Mesenchymal stem cell (in vitro differentiated cells and primary cell): ENCODE measurements around the gene CNTNAP2.

Experiments used
- DNase-seq: peaks from one replicate; pipeline ENCODE4 v3.0.0-alpha.2; 2013
- H2AFZ ChIP-seq: one replicate; pipeline ENCODE4 v1.6.1; 2013; ENCODE audit warnings: low read depth, mild to moderate bottlenecking, control low read depth, inconsistent platforms, low read length, moderate library complexity
- H2AK5ac ChIP-seq: 2 replicates; pipeline ENCODE4 v1.6.1; 2013; ENCODE audit warnings: low read length, moderate library complexity, mild to moderate bottlenecking, inconsistent platforms; ENCODE audit not compliant: severe bottlenecking
- H2BK120ac ChIP-seq: one replicate; pipeline ENCODE4 v1.6.1; 2013; ENCODE audit warnings: low read depth, mild to moderate bottlenecking, inconsistent platforms, low read length, moderate library complexity
- H2BK12ac ChIP-seq, 2 experiments: one replicate each; pipeline ENCODE4 v1.6.1; 2013; ENCODE audit warnings: inconsistent platforms in 2 of 2, low read length in 2 of 2, mild to moderate bottlenecking in 2 of 2, moderate library complexity in 2 of 2, control low read depth in 1 of 2
- H2BK15ac ChIP-seq: one replicate; pipeline ENCODE4 v1.6.1; 2013; ENCODE audit warnings: mild to moderate bottlenecking, low read depth, inconsistent platforms; ENCODE audit not compliant: poor library complexity, severe bottlenecking
- H2BK5ac ChIP-seq: 2 replicates; pipeline ENCODE4 v1.6.1; 2013; ENCODE audit warnings: low read depth, mild to moderate bottlenecking, low read length, control low read depth, inconsistent platforms; ENCODE audit not compliant: poor library complexity, severe bottlenecking
- H3K14ac ChIP-seq, 2 experiments: one replicate each; pipeline ENCODE4 v1.6.1; 2013; ENCODE audit warnings: inconsistent platforms in 2 of 2, low read length in 2 of 2, control low read depth in 1 of 2, mild to moderate bottlenecking in 1 of 2, moderate library complexity in 1 of 2
- H3K18ac ChIP-seq, 2 experiments: one replicate each; pipeline ENCODE4 v1.6.1; 2013; ENCODE audit warnings: inconsistent platforms in 2 of 2, low read length in 2 of 2, control low read depth in 1 of 2, low read depth in 1 of 2, mild to moderate bottlenecking in 1 of 2
- H3K23ac ChIP-seq, 2 experiments: one replicate each; pipeline ENCODE4 v1.6.1; 2013; ENCODE audit warnings: inconsistent platforms in 2 of 2, low read length in 2 of 2, mild to moderate bottlenecking in 2 of 2, moderate library complexity in 2 of 2, control low read depth in 1 of 2
- H3K27ac ChIP-seq: 2 replicates; pipeline ENCODE4 v1.5.1; 2013; ENCODE audit warnings: mild to moderate bottlenecking, moderate library complexity, low read length, control low read depth, inconsistent platforms; ENCODE audit not compliant: poor library complexity, severe bottlenecking
- H3K27me3 ChIP-seq, 2 experiments: 2 replicates each; pipeline versions ENCODE4 v1.6.1 to v1.7.0; 2013; ENCODE audit warnings: low read length in 2 of 2, mild to moderate bottlenecking in 2 of 2, moderate library complexity in 2 of 2, control low read depth in 1 of 2, inconsistent platforms in 1 of 2; ENCODE audit not compliant: control insufficient read depth in 1 of 2, insufficient read depth in 1 of 2
- H3K36me3 ChIP-seq, 2 experiments: 2 replicates each; pipeline versions ENCODE4 v1.6.1 to v1.7.0; 2013; ENCODE audit warnings: low read length in 2 of 2, control low read depth in 1 of 2, inconsistent platforms in 1 of 2, low read depth in 1 of 2, mild to moderate bottlenecking in 1 of 2; ENCODE audit not compliant: insufficient read depth in 2 of 2, control insufficient read depth in 1 of 2
- H3K4ac ChIP-seq, 2 experiments: one replicate each; pipeline ENCODE4 v1.6.1; 2013; ENCODE audit warnings: inconsistent platforms in 2 of 2, low read length in 2 of 2, mild to moderate bottlenecking in 2 of 2, moderate library complexity in 2 of 2, control low read depth in 1 of 2, low read depth in 1 of 2
- H3K4me1 ChIP-seq: 2 replicates; pipeline ENCODE4 v1.6.1; 2013; ENCODE audit warnings: low read depth, low read length, control low read depth; ENCODE audit not compliant: control insufficient read depth, insufficient read depth
- H3K4me2 ChIP-seq: 2 replicates; pipeline ENCODE4 v1.6.1; 2013; ENCODE audit warnings: low read length, mild to moderate bottlenecking, inconsistent platforms; ENCODE audit not compliant: poor library complexity, severe bottlenecking
- H3K4me3 ChIP-seq, 2 experiments: 2 replicates each; pipeline versions ENCODE4 v1.5.1 to v1.7.0; 2013; ENCODE audit warnings: low read length in 2 of 2, mild to moderate bottlenecking in 2 of 2, control low read depth in 1 of 2, low read depth in 1 of 2; ENCODE audit not compliant: insufficient read depth in 1 of 2
- H3K79me1 ChIP-seq: replicated peaks from 2 replicates; pipeline ENCODE4 v1.6.1; 2013; ENCODE audit warnings: mild to moderate bottlenecking, control low read depth, low read length, inconsistent platforms; ENCODE audit not compliant: poor library complexity, severe bottlenecking
- H3K9ac ChIP-seq: 2 replicates; pipeline ENCODE4 v1.7.0; 2013; ENCODE audit warnings: mild to moderate bottlenecking, low read length, moderate library complexity
- H3K9me3 ChIP-seq: 2 replicates; pipeline ENCODE4 v1.7.0; 2013; ENCODE audit warnings: mild to moderate bottlenecking, low read length; ENCODE audit not compliant: control insufficient read depth
- H4K8ac ChIP-seq: one replicate; pipeline ENCODE4 v1.6.1; 2013; ENCODE audit warnings: inconsistent platforms, mild to moderate bottlenecking, low read length, moderate library complexity
- H4K91ac ChIP-seq: one replicate; pipeline ENCODE4 v1.6.1; 2013; ENCODE audit warnings: mild to moderate bottlenecking, low read length, inconsistent platforms
- WGBS: methylation state at CpG from one replicate; pipeline ENCODE4 v1.1.7; 2013; ENCODE audit warnings: mixed read lengths; 5-methylcytosine and 5-hydroxymethylcytosine counted together

CNTNAP2 gene

GRCh38 chr7:146645383-146645976 is 528.9 kb downstream of the CNTNAP2 start:
- Histone ChIP-seq H2AFZ (no peak overlapping the region), H3K14ac (no peak overlapping the region), H2BK15ac (no peak overlapping the region), H3K4ac (no peak overlapping the region), H3K23ac (no peak overlapping the region), H2AK5ac (no peak overlapping the region), H3K9ac (no peak overlapping the region), H3K36me3 (no peaks in the 10 kb centered on the region), H4K91ac (no peak overlapping the region), H3K9me3 (peaks cover 25% of the 10 kb centered on the region), H3K4me3 (no peak overlapping the region), H3K79me1 (no peaks in the 10 kb centered on the region), H3K4me1 (no peaks in the 10 kb centered on the region), H4K8ac (no peak overlapping the region), H3K18ac (no peak overlapping the region), H3K27ac (no peak overlapping the region), H2BK12ac (no peak overlapping the region), H3K27me3 (no peaks in the 10 kb centered on the region), H2BK120ac (no peak overlapping the region), H3K4me2 (no peak overlapping the region), H2BK5ac (no peak overlapping the region)
- DNase-seq, result no peak
- 67% methylated on average over 3 of the region's 3 CpGs for WGBS

DNA sequence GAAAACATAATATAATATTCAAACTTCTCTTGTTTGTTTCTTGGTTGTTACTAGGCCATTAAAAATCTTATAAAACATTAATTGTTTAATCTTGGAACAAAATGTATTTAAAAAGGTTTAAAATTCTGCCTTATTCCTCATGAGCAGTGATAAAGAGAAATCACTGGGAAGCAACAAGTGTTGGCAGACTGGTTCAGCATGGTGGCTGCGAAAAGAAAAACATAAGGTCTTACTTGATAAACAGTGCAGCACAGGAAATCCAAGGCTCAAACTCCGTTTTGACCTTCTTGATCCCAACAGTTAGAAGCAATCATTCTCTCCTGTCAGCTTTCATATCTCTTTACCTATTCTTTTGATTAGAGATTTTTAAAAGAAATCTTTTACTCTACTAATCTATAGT is 530.8 kb downstream of the CNTNAP2 start:
- Histone ChIP-seq H3K23ac (no peak overlapping the region), H3K18ac (no peak overlapping the region), H2AFZ (no peak overlapping the region), H3K14ac (no peak overlapping the region), H2BK15ac (no peak overlapping the region), H3K4ac (no peak overlapping the region), H3K36me3 (no peaks in the 10 kb centered on the region), H2BK12ac (no peak overlapping the region), H3K27ac (no peak overlapping the region), H4K91ac (no peak overlapping the region), H3K27me3 (no peaks in the 10 kb centered on the region), H4K8ac (no peak overlapping the region), H2BK5ac (no peak overlapping the region), H3K79me1 (no peaks in the 10 kb centered on the region), H2AK5ac (no peak overlapping the region), H3K4me2 (no peak overlapping the region), H2BK120ac (no peak overlapping the region), H3K4me1 (no peaks in the 10 kb centered on the region), H3K4me3 (no peak overlapping the region), H3K9ac (no peak overlapping the region), H3K9me3 (peaks cover 30% of the 10 kb centered on the region)
- 39% methylated on average over 2 of the region's 2 CpGs for WGBS
- DNase-seq, result no peak

- Histone ChIP-seq H3K4me3 (no peak overlapping the region), H2BK5ac (no peak overlapping the region), H3K27me3 (no peaks in the 10 kb centered on the region), H3K14ac (no peak overlapping the region), H3K9me3 (peaks cover 19% of the 10 kb centered on the region), H2AK5ac (no peak overlapping the region), H2AFZ (no peak overlapping the region), H3K4me1 (peaks cover 1% of the 10 kb centered on the region), H4K91ac (no peak overlapping the region), H2BK15ac (no peak overlapping the region), H3K27ac (no peak overlapping the region), H3K79me1 (no peaks in the 10 kb centered on the region), H2BK12ac (no peak overlapping the region), H3K36me3 (no peaks in the 10 kb centered on the region), H3K18ac (no peak overlapping the region), H4K8ac (no peak overlapping the region), H3K9ac (no peak overlapping the region), H3K4ac (no peak overlapping the region), H3K23ac (no peak overlapping the region), H2BK120ac (no peak overlapping the region), H3K4me2 (no peak overlapping the region)
- 82% methylated on average over 2 of the region's 2 CpGs for WGBS
- no peak for DNase-seq
Measured at GRCh38 chr7:146652176-146652575, 535.6 kb downstream of the CNTNAP2 start.

- no peak overlapping the region for H4K8ac ChIP-seq
- no peak overlapping the region for H4K91ac ChIP-seq
- H2BK12ac ChIP-seq, result no peak overlapping the region
- peaks cover 16% of the 10 kb centered on the region for H3K9me3 ChIP-seq
- H3K9ac ChIP-seq, result no peak overlapping the region
- no peaks in the 10 kb centered on the region for H3K27me3 ChIP-seq
- H2AFZ ChIP-seq, result no peak overlapping the region
- no peak overlapping the region for H3K14ac ChIP-seq
- no peak overlapping the region for H3K4ac ChIP-seq
- H3K36me3 ChIP-seq, result no peaks in the 10 kb centered on the region
- no peaks in the 10 kb centered on the region for H3K79me1 ChIP-seq
- H3K18ac ChIP-seq, result no peak overlapping the region
- H3K4me3 ChIP-seq, result no peak overlapping the region
- H3K23ac ChIP-seq, result no peak overlapping the region
- WGBS, result 30% methylated on average over 5 of the region's 5 CpGs
- no peak overlapping the region for H2BK5ac ChIP-seq
- H3K4me2 ChIP-seq, result no peak overlapping the region
- DNase-seq, result peak; percentile 42
- H3K27ac ChIP-seq, result no peak overlapping the region
- peaks cover 3% of the 10 kb centered on the region for H3K4me1 ChIP-seq
- no peak overlapping the region for H2AK5ac ChIP-seq
- H2BK15ac ChIP-seq, result no peak overlapping the region
- no peak overlapping the region for H2BK120ac ChIP-seq
Measured at GRCh38 chr7:146654048-146654447, 537.4 kb downstream of the CNTNAP2 start.
